Body of pancreas (tissue), 4 donors: ENCODE data around the gene GRK6. TPM values are rescaled to one million over a fixed set of nuclear protein-coding genes. Genes with fewer than 3 reads are reported as not detected.

ENCODE experiments used
- ATAC-seq: fragments of 150-250 bp; one replicate; pipeline ENCODE4 v1.9.1; 2016
- DNase-seq, 4 donors: peaks; one replicate each; pipeline ENCODE4 v3.0.0-alpha.2; 2019
- H3K27ac ChIP-seq, 4 donors: fragments of 200-600 bp; sonication (generic); 1 replicate in 3 of 4; 2 replicates in 1 of 4; pipeline versions ENCODE4 v1.5.1 to v1.6.1; 2016 to 2019; ENCODE audit warnings: mild to moderate bottlenecking in 1 of 4, mixed read lengths in 1 of 4, moderate library complexity in 1 of 4
- H3K27me3 ChIP-seq, 2 donors: fragments of 200-600 bp; sonication (generic); one replicate each; pipeline ENCODE4 v1.6.0; 2016; ENCODE audit warnings: mild to moderate bottlenecking in 1 of 2
- H3K36me3 ChIP-seq, 2 donors: fragments of 200-600 bp; sonication (generic); replicated peaks in 1 of 2; 2 replicates each; pipeline ENCODE4 v1.5.1; 2016; ENCODE audit warnings: low read depth in 2 of 2; ENCODE audit not compliant: insufficient read depth in 1 of 2
- H3K4me1 ChIP-seq: fragments of 200-600 bp; sonication (generic); one replicate; pipeline ENCODE4 v1.6.0; 2016
- H3K4me3 ChIP-seq, 2 donors: fragments of 200-600 bp; sonication (generic); 1 replicate in 1 of 2; 2 replicates in 1 of 2; pipeline ENCODE4 v1.5.1; 2016 to 2019
- H3K9me3 ChIP-seq, 3 donors: fragments of 200-600 bp; sonication (generic); 1 replicate in 2 of 3; 2 replicates in 1 of 3; pipeline ENCODE4 v1.5.1; 2016
- POLR2A ChIP-seq, 3 donors: fragments of 450-650 bp; IDR thresholded peaks; one replicate each; pipeline ENCODE4 v1.6.1; 2016; ENCODE audit warnings: antibody characterized with exemption in 3 of 3, mild to moderate bottlenecking in 2 of 3
- WGBS, 2 donors: methylation state at CpG; one replicate each; pipeline ENCODE4 v1.1.5; 2017; 5-methylcytosine and 5-hydroxymethylcytosine counted together
- intact Hi-C: fragments of 100-400 bp; cut with DNase I; formaldehyde crosslinking; loops from one replicate; pipeline ENCODE4 v1.15.1; 2023
- total RNA-seq, 2 donors: library from RNA; depleted of rRNA; stranded (reverse); fragments of >200 nt; gene quantifications; one replicate each; pipeline ENCODE4 v1.1.0, GENCODE V29; 2016
- TF ChIP-seq, protein P1 (sequence below), 7 experiments: fragments of 450-650 bp in 4 of 7; fragments of 200-600 bp in 3 of 7; sonication (generic) in 3 of 7; IDR thresholded peaks; one replicate each; pipeline ENCODE4 v1.5.1; 2016 to 2019; ENCODE audit warnings: antibody characterized with exemption in 7 of 7

The GRK6 gene
- total RNA-seq, 2 donors from 2014 or later = 13.7 to 20.8 TPM

DNA sequence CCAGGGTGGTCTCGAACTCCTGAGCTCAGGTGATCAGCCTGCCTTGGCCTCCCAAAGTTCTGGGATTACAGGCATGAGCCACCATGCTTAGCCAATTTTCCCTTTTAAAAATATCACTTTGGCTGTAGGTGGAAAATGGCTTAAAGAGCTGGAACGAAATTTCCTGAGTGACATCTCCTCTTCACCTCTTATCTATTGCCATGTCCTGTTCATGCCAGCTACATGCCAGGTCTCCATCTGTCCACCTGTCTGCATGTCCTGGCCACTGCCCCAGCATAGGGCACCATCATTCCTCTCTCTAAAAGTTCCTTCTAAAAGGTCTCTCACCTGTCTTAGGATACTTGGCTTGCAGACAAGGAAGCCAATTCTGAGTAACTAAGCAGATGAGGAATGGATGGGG, 2.8 kb upstream of the GRK6 start:
- Histone ChIP-seq H3K27ac (no peak overlapping the region), H3K4me3 (no peak overlapping the region), H3K4me1 (peaks cover 23% of the 10 kb centered on the region), H3K36me3 (no peaks in the 10 kb centered on the region), H3K27me3 (no peaks in the 10 kb centered on the region), H3K9me3 (no peaks in the 10 kb centered on the region)
- ATAC-seq = no peak
- TF ChIP-seq POLR2A (IDR thresholded peaks at IDR 0.05) = no peak
- TF ChIP-seq, protein P1, sequence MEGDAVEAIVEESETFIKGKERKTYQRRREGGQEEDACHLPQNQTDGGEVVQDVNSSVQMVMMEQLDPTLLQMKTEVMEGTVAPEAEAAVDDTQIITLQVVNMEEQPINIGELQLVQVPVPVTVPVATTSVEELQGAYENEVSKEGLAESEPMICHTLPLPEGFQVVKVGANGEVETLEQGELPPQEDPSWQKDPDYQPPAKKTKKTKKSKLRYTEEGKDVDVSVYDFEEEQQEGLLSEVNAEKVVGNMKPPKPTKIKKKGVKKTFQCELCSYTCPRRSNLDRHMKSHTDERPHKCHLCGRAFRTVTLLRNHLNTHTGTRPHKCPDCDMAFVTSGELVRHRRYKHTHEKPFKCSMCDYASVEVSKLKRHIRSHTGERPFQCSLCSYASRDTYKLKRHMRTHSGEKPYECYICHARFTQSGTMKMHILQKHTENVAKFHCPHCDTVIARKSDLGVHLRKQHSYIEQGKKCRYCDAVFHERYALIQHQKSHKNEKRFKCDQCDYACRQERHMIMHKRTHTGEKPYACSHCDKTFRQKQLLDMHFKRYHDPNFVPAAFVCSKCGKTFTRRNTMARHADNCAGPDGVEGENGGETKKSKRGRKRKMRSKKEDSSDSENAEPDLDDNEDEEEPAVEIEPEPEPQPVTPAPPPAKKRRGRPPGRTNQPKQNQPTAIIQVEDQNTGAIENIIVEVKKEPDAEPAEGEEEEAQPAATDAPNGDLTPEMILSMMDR (IDR thresholded peaks at IDR 0.05) = no peak
- WGBS, 2 donors = 59 to 62% methylated on average over 2 of the region's 2 CpGs
- intact Hi-C loops = no loop called here
- no peak for DNase-seq

DNA sequence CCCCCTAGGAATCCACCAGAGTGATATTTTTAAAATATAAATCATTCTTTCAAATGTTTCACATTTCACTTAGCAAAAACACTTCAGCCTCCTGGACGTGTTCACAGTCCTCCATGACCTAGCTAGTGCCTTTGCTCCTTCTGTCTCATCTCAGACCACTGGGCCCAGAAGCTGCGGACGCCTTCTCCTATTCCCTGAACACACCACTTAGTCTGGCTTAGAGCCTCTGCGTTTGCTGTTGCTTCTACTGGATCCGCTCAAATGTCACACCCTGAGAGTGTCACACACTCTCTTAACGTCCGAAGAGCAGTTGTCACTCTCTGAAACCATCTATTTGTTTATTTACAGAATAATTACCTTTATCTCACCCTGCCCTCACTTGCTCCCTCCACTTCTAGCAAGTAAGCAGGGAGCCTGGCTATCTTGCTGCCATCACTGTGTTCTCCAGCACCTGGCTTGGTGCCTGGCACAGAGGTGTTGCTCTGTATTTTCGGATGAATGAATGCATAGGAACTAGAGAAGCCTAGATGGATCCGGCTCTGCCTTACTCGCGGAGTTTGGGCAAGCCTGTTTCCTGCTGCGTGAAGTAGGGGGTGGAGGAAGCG, 1.2 kb upstream of the GRK6 start:
- 37 to 46% methylated on average over 13 of the region's 13 CpGs for WGBS, 2 donors
- Histone ChIP-seq H3K36me3 (no peaks in the 10 kb centered on the region), H3K4me1 (peaks cover 23% of the 10 kb centered on the region), H3K27me3 (no peaks in the 10 kb centered on the region), H3K4me3 (no peak overlapping the region), H3K9me3 (no peaks in the 10 kb centered on the region), H3K27ac (peak overlapping the region; percentile 81 to 96 (median 93))
- ATAC-seq (no peak), DNase-seq (peak in 1 of 4 donors; percentile 17)
- intact Hi-C loops = no loop called here
- TF ChIP-seq, protein P1 (IDR thresholded peaks at IDR 0.05) = no peak
- no peak for TF ChIP-seq POLR2A (IDR thresholded peaks at IDR 0.05)

DNA sequence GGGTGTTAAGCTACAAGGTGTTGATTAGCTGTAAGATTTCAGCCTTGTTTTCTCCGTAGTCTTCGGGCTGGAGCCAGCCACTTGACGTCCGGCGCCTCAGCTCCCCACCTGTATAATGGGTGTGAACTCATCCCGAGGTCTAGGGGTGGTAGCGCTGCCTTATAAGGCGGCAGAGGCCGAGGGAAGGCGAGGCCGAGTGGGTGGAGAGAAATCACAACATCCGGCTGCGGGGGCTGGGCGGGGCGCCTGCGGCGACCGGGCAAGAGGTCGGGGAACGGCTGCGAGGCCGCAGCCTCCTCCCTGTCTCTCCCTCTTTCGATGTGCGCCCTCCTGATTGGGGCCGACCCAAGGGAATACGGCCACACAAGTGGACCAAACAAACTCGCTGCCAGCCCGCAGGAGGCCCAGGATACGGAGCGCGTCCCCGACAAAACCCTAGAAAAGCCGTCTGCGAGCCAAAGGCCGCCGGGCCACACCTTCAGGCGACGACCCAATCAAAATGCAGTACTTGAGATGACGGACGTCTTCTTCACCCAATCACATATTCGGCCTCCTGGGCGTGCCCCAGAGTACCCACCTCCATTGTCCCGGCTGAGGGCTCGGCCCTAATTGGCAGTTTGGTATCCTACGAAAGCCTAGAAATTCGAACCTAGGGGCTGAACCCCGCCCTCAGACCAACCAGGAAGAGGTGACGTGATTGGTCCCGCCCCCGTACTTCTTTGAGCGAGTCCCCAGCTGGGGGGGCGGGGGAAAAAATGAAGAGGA, 493 bp upstream of the GRK6 start:
- Histone ChIP-seq H3K27ac (peak overlapping the region; percentile 81 to 96 (median 93)), H3K27me3 (no peaks in the 10 kb centered on the region), H3K4me1 (peaks cover 23% of the 10 kb centered on the region), H3K36me3 (no peaks in the 10 kb centered on the region), H3K9me3 (no peaks in the 10 kb centered on the region), H3K4me3 (no peak overlapping the region)
- TF ChIP-seq POLR2A (IDR thresholded peaks at IDR 0.05) = peak; percentile 52 to 85 (median 85)
- TF ChIP-seq, protein P1 (IDR thresholded peaks at IDR 0.05) = no peak
- peak; percentile 93 for ATAC-seq
- peak; percentile 100 for DNase-seq
- intact Hi-C loops = no loop called here
- WGBS, 2 donors = 1% methylated on average over 16 to 52 of the region's 52 CpGs

DNA sequence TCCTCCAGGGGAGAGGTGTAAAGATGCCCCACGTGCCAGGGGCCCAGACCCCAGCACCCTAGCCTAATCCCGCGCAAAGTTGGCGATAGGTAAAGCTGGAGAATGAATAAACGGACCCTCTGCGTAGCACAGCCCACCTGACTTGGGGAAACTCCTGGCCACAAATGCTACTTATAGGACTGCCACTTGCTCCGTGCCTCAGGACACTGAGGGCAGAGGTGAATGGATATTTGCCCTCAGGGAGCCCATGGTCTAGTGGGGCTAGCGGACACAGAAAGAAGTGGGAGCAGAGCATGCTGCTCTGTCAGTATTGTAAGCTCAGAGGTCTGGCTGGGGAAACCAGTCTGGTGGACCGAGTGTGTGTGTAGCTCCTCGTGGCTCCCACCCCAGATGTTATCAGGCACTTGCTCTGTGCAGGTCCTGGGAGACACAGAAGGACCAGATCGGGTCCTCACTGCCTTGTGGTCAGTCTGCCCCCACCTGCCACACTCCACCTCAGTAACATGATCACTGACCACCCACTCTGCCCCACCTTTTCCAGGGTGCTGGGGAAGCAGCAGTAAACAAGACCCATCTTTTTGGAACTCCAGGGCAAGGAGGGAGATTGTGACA, 841 bp downstream of the GRK6 start:
- TF ChIP-seq POLR2A (IDR thresholded peaks at IDR 0.05) = no peak
- TF ChIP-seq, protein P1 (IDR thresholded peaks at IDR 0.05) = no peak
- DNase-seq = peak in 1 of 4 donors; percentile 15
- ATAC-seq = no peak
- Histone ChIP-seq H3K27ac (peak overlapping the region; percentile 79 to 92 (median 88)), H3K9me3 (no peaks in the 10 kb centered on the region), H3K27me3 (no peaks in the 10 kb centered on the region), H3K4me3 (peak overlapping the region; percentile 35 to 59), H3K36me3 (peaks cover 0 to 2% of the 10 kb centered on the region in 2 donors), H3K4me1 (peaks cover 23% of the 10 kb centered on the region)
- WGBS, 2 donors = 10 to 11% methylated on average over 7 to 11 of the region's 11 CpGs
- intact Hi-C loops = no loop called here
